ENCODE data around the gene TAF1C. TPM values are rescaled to one million over a fixed set of nuclear protein-coding genes. Genes with fewer than 3 reads are reported as not detected.

Gene TAF1C
- total and polyA plus RNA-seq, 2 donors (not counting 3 experiments of a cell fraction or from before 2014, with no cell fraction given) = 57.2 to 77.6 TPM

DNA sequence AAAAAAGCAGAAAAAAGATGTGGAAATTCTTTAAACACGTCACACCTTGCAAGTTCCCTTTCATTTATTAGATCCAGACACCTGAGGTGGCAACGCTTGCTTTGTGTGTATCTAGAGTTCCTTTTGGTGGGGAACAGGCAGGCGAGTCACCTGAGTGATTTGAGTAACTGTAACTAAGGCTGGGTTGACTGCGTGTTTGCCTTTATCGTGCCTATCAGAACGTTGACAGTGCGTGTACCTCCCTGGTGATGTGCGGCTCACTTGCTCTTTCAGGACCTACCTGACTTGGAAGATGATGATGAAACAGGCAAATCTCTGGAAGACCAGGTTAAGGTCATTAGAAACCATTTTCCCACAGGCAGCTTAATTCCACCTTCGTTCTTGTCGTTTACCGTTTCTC is 12.5 kb downstream of the TAF1C start:
- ChIA-PET CTCF (interaction anchor here (1.3 to 4.4 kb wide), 6 partner anchors 10 to 96 kb away, joined by 3 to 24 read pairs (median 4); partner anchors contain the start of gene TAF1C), POLR2A (no interaction called here)
- no peak overlapping the region for H3K4me3 ChIP-seq (replicated peaks in 1 of 3; ENCODE audit: insufficient read depth in 1 of 3, low read depth in 1 of 3, low read length in 3 of 3)
- no peaks in the 10 kb centered on the region for H3K9me1 ChIP-seq (replicated peaks; ENCODE audit: control insufficient read depth, extremely low read depth, insufficient read depth, low read length)
- BruUV-seq (replicated peaks) = no TSS peak
- no peak overlapping the region for H3K27ac ChIP-seq (ENCODE audit: insufficient read depth, low read depth, low read length)
- no peak for FAIRE-seq
- H3K4me2 ChIP-seq (ENCODE audit: insufficient read depth, low read length) = no peak overlapping the region
- DNase-seq (ENCODE audit: low read depth, low spot score) = no peak
- H3K9me3 ChIP-seq (replicated peaks; ENCODE audit: control insufficient read depth, insufficient read depth, low read length) = no peaks in the 10 kb centered on the region
- dilution Hi-C loops (cut with MboI; ENCODE audit: extremely low pct_ligation_motif_present, low sequenced_read_pairs) (no loop called here), intact Hi-C loops (cut with micrococcal nuclease) (no loop called here)
- H3K36me3 ChIP-seq (ENCODE audit: control insufficient read depth in 2 of 2, extremely low read depth in 1 of 2, insufficient read depth in 2 of 2, low read length in 2 of 2) = peaks cover 2 to 8% of the 10 kb centered on the region in 2 experiments
- H3K27me3 ChIP-seq (ENCODE audit: control insufficient read depth in 2 of 2, insufficient read depth in 2 of 2, low read length in 2 of 2) = no peaks in the 10 kb centered on the region
- no peaks in the 10 kb centered on the region for H3K79me2 ChIP-seq (ENCODE audit: control insufficient read depth, insufficient read depth, low read length)
- H4K20me1 ChIP-seq (replicated peaks; ENCODE audit: control insufficient read depth, extremely low read depth, insufficient read depth, low read length) = no peaks in the 10 kb centered on the region
- H3K9ac ChIP-seq (replicated peaks; ENCODE audit: extremely low read depth, insufficient read depth, low read length) = no peak overlapping the region
- no peak overlapping the region for H2AFZ ChIP-seq (ENCODE audit: low read depth, low read length)
- no peak for TF ChIP-seq FOS (IDR thresholded peaks at IDR 0.05; ENCODE audit: borderline replicate concordance, insufficient read depth, low read length)
- no peak for TF ChIP-seq POLR2A (IDR thresholded peaks at IDR 0.05; ENCODE audit: low read depth, low read length)
- peaks cover 18% of the 10 kb centered on the region for H3K4me1 ChIP-seq (ENCODE audit: control insufficient read depth, extremely low read depth, insufficient read depth, low read length)

DNA sequence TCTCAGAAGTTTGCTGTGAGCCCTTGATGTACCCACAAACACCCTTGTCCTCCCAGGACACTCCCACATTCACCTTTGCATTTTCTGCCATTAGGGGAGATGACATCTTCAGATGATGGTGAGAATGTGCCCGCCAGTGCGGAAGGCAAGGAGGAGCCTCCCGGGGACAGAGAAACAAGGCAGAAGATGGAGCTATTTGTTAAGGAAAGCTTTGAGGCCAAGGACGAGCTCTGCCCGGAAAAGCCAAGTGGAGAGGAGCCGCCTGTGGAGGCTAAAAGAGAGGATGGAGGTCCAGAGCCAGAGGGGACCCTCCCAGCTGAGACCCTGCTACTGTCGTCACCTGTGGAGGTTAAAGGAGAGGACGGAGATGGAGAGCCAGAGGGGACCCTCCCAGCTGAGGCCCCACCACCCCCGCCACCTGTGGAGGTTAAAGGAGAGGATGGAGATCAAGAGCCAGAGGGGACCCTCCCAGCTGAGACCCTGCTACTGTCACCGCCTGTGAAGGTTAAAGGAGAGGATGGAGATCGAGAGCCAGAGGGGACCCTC is 17.0 kb downstream of the TAF1C start:
- POLR2A ChIA-PET = no interaction called here
- TF ChIP-seq GATA2 (IDR thresholded peaks at IDR 0.05; ENCODE audit: insufficient read depth, insufficient read length, low read depth, low read length) (no peak), EZH2 (IDR thresholded peaks at IDR 0.05; ENCODE audit: borderline replicate concordance, low read depth, low read length, severe bottlenecking) (no peak), MYC (IDR thresholded peaks at IDR 0.05; ENCODE audit: low read depth, low read length) (no peak), POLR2A (IDR thresholded peaks at IDR 0.05; ENCODE audit: low read depth, low read length) (no peak), JUN (IDR thresholded peaks at IDR 0.05; ENCODE audit: borderline replicate concordance, insufficient read depth, insufficient read length, low read depth) (no peak), FOS (IDR thresholded peaks at IDR 0.05; ENCODE audit: borderline replicate concordance, insufficient read depth, low read length) (no peak), POLR2AphosphoS5 (IDR thresholded peaks at IDR 0.05; ENCODE audit: insufficient read depth, low read depth, low read length) (no peak)
- TF ChIP-seq, protein P1, sequence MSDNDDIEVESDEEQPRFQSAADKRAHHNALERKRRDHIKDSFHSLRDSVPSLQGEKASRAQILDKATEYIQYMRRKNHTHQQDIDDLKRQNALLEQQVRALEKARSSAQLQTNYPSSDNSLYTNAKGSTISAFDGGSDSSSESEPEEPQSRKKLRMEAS (IDR thresholded peaks at IDR 0.05; ENCODE audit: insufficient read depth, insufficient read length) = no peak
- TF ChIP-seq, protein P2, sequence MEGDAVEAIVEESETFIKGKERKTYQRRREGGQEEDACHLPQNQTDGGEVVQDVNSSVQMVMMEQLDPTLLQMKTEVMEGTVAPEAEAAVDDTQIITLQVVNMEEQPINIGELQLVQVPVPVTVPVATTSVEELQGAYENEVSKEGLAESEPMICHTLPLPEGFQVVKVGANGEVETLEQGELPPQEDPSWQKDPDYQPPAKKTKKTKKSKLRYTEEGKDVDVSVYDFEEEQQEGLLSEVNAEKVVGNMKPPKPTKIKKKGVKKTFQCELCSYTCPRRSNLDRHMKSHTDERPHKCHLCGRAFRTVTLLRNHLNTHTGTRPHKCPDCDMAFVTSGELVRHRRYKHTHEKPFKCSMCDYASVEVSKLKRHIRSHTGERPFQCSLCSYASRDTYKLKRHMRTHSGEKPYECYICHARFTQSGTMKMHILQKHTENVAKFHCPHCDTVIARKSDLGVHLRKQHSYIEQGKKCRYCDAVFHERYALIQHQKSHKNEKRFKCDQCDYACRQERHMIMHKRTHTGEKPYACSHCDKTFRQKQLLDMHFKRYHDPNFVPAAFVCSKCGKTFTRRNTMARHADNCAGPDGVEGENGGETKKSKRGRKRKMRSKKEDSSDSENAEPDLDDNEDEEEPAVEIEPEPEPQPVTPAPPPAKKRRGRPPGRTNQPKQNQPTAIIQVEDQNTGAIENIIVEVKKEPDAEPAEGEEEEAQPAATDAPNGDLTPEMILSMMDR (IDR thresholded peaks at IDR 0.05; ENCODE audit: extremely low read depth in 1 of 2, insufficient read depth in 1 of 2, low read depth in 1 of 2, low read length in 2 of 2) = no peak
- Histone ChIP-seq H3K4me1 (ENCODE audit: control insufficient read depth, extremely low read depth, insufficient read depth, low read length) (no peaks in the 10 kb centered on the region), H3K27ac (ENCODE audit: insufficient read depth, low read depth, low read length) (no peak overlapping the region), H3K27me3 (ENCODE audit: control insufficient read depth in 2 of 2, insufficient read depth in 2 of 2, low read length in 2 of 2) (peaks cover 1 to 3% of the 10 kb centered on the region in 2 experiments), H3K4me3 (replicated peaks in 1 of 3; ENCODE audit: insufficient read depth in 1 of 3, low read depth in 1 of 3, low read length in 3 of 3) (no peak overlapping the region), H2AFZ (ENCODE audit: low read depth, low read length) (no peak overlapping the region), H3K79me2 (ENCODE audit: control insufficient read depth, insufficient read depth, low read length) (no peaks in the 10 kb centered on the region), H3K9ac (replicated peaks; ENCODE audit: extremely low read depth, insufficient read depth, low read length) (no peak overlapping the region), H3K9me1 (replicated peaks; ENCODE audit: control insufficient read depth, extremely low read depth, insufficient read depth, low read length) (no peaks in the 10 kb centered on the region), H3K9me3 (replicated peaks; ENCODE audit: control insufficient read depth, insufficient read depth, low read length) (no peaks in the 10 kb centered on the region), H3K4me2 (ENCODE audit: insufficient read depth, low read length) (no peak overlapping the region), H3K36me3 (ENCODE audit: control insufficient read depth in 2 of 2, extremely low read depth in 1 of 2, insufficient read depth in 2 of 2, low read length in 2 of 2) (no peaks in the 10 kb centered on the region), H4K20me1 (replicated peaks; ENCODE audit: control insufficient read depth, extremely low read depth, insufficient read depth, low read length) (no peaks in the 10 kb centered on the region)
- intact Hi-C loops (cut with micrococcal nuclease) (no loop called here), dilution Hi-C loops (cut with MboI; ENCODE audit: extremely low pct_ligation_motif_present, low sequenced_read_pairs) (no loop called here)
- DNase-seq (ENCODE audit: low read depth, low spot score) = no peak
- FAIRE-seq = no peak
- CTCF ChIA-PET = interaction anchor here (0.7 to 2.2 kb wide), 3 partner anchors 9 to 17 kb away, joined by 4 to 12 read pairs (median 6); partner anchors contain the start of gene TAF1C
- BruUV-seq (replicated peaks) = no TSS peak

All from endothelial cell of umbilical vein (primary cell).